Upper lobe of left lung (tissue), 6 donors: ENCODE results near the gene TRDMT1. TPM values are rescaled to one million over a fixed set of nuclear protein-coding genes. Genes with fewer than 3 reads are reported as not detected.

ENCODE experiments used
- ATAC-seq, 2 donors: fragments of 200-7000 bp; cut with Tn5 transposase; one replicate each; pipeline ENCODE4 v1.9.1; 2022; ENCODE audit warnings: mild to moderate bottlenecking in 2 of 2, moderate library complexity in 2 of 2; ENCODE audit not compliant: low FRiP score in 2 of 2
- DNase-seq, 2 donors: peaks; one replicate each; pipeline ENCODE4 v3.0.0-alpha.2; 2019 to 2020
- H3K27ac ChIP-seq, 4 donors: fragments of 200-600 bp; sonication (generic); one replicate each; pipeline ENCODE4 v1.5.1; 2016 to 2019
- H3K27me3 ChIP-seq, 4 donors: fragments of 200-600 bp; sonication (generic); one replicate each; pipeline ENCODE4 v1.5.1; 2017 to 2019
- H3K36me3 ChIP-seq, 4 donors: fragments of 200-600 bp; sonication (generic); one replicate each; pipeline ENCODE4 v1.5.1; 2016 to 2019
- H3K4me1 ChIP-seq, 4 donors: fragments of 200-600 bp; sonication (generic); one replicate each; pipeline ENCODE4 v1.5.1; 2018 to 2019
- H3K4me3 ChIP-seq, 4 donors: fragments of 200-600 bp; sonication (generic); one replicate each; pipeline ENCODE4 v1.5.1; 2017 to 2019; ENCODE audit warnings: mild to moderate bottlenecking in 2 of 4, moderate library complexity in 1 of 4
- H3K9me3 ChIP-seq, 4 donors: fragments of 200-600 bp; sonication (generic); one replicate each; pipeline ENCODE4 v1.5.1; 2018 to 2019
- CTCF ChIP-seq, 6 experiments: fragments of 450-650 bp in 4 of 6; fragments of 200-600 bp in 2 of 6; sonication (generic) in 2 of 6; IDR thresholded peaks; one replicate each; pipeline ENCODE4 v1.5.1; 2016 to 2019; ENCODE audit warnings: antibody characterized with exemption in 6 of 6
- EP300 ChIP-seq, 4 donors: sonication (generic); formaldehyde crosslinking; IDR thresholded peaks; one replicate each; pipeline ENCODE4 v1.5.1; 2017; ENCODE audit warnings: antibody characterized with exemption in 4 of 4, control low read depth in 2 of 4
- POLR2A ChIP-seq, 4 donors: fragments of 450-650 bp; IDR thresholded peaks; one replicate each; pipeline ENCODE4 v1.5.1; 2016 to 2017; ENCODE audit warnings: antibody characterized with exemption in 4 of 4, mild to moderate bottlenecking in 2 of 4
- POLR2AphosphoS5 ChIP-seq, 2 donors: sonication (generic); formaldehyde crosslinking; IDR thresholded peaks; one replicate each; pipeline ENCODE4 v1.5.1; 2017; ENCODE audit warnings: antibody characterized with exemption in 2 of 2
- WGBS, 2 donors: methylation state at CpG; one replicate each; pipeline ENCODE4 v1.1.5; 2017 to 2018; 5-methylcytosine and 5-hydroxymethylcytosine counted together
- total RNA-seq, 6 donors: library from RNA; depleted of rRNA in 4 of 6; stranded (reverse); fragments of >200 nt in 4 of 6; gene quantifications; one replicate each; pipeline versions ENCODE4 v1.1.0 to v1.2.1, GENCODE V29; 2016 to 2021
- donor health status: DM: no; HTN: no; CAD: no; lungs with moderate emphysema.
- donor health status: DM: no; HTN: yes; CAD: no; lungs with severe emphysema.

TRDMT1 gene
- total RNA-seq, 6 donors from 2014 or later: 5.8 to 22.0 (median 7.4) TPM

- Histone ChIP-seq H3K4me1 (peaks cover 0 to 3% (median 0%) of the 10 kb centered on the region in 4 donors), H3K27ac (no peak overlapping the region), H3K36me3 (no peaks in the 10 kb centered on the region), H3K4me3 (no peak overlapping the region), H3K27me3 (no peaks in the 10 kb centered on the region), H3K9me3 (no peaks in the 10 kb centered on the region)
- WGBS, 2 donors: 57 to 66% methylated on average over 7 of the region's 7 CpGs
- DNase-seq (no peak), ATAC-seq (no peak)
- TF ChIP-seq POLR2AphosphoS5 (IDR thresholded peaks at IDR 0.05) (no peak), POLR2A (IDR thresholded peaks at IDR 0.05) (no peak), EP300 (IDR thresholded peaks at IDR 0.05) (no peak), CTCF (IDR thresholded peaks at IDR 0.05) (no peak)
These were observed 87.5 kb downstream of the TRDMT1 start for GRCh38 chr10:17113889-17114540.

GRCh38 chr10:17113346-17113745, 88.1 kb downstream of the TRDMT1 start:
- no peaks in the 10 kb centered on the region for H3K27me3 ChIP-seq
- no peak overlapping the region for H3K27ac ChIP-seq
- DNase-seq (no peak), ATAC-seq (no peak)
- TF ChIP-seq POLR2AphosphoS5 (IDR thresholded peaks at IDR 0.05) (no peak), POLR2A (IDR thresholded peaks at IDR 0.05) (no peak), EP300 (IDR thresholded peaks at IDR 0.05) (no peak), CTCF (IDR thresholded peaks at IDR 0.05) (no peak)
- no peaks in the 10 kb centered on the region for H3K36me3 ChIP-seq
- 89 to 95% methylated on average over 4 of the region's 4 CpGs for WGBS, 2 donors
- peaks cover 0 to 3% (median 0%) of the 10 kb centered on the region in 4 donors for H3K4me1 ChIP-seq
- H3K4me3 ChIP-seq: no peak overlapping the region
- no peaks in the 10 kb centered on the region for H3K9me3 ChIP-seq

GRCh38 chr10:17112566-17112965, 88.9 kb downstream of the TRDMT1 start:
- Histone ChIP-seq H3K36me3 (no peaks in the 10 kb centered on the region), H3K27ac (no peak overlapping the region), H3K9me3 (no peaks in the 10 kb centered on the region), H3K4me1 (peaks cover 0 to 3% (median 0%) of the 10 kb centered on the region in 4 donors), H3K4me3 (no peak overlapping the region), H3K27me3 (no peaks in the 10 kb centered on the region)
- WGBS, 2 donors: 59 to 72% methylated on average over 3 of the region's 3 CpGs
- TF ChIP-seq POLR2AphosphoS5 (IDR thresholded peaks at IDR 0.05) (no peak), POLR2A (IDR thresholded peaks at IDR 0.05) (no peak), CTCF (IDR thresholded peaks at IDR 0.05) (no peak), EP300 (IDR thresholded peaks at IDR 0.05) (no peak)
- ATAC-seq (no peak), DNase-seq (no peak)

GRCh38 chr10:17109475-17110207, 91.8 kb downstream of the TRDMT1 start:
- no peaks in the 10 kb centered on the region for H3K9me3 ChIP-seq
- no peaks in the 10 kb centered on the region for H3K36me3 ChIP-seq
- H3K4me1 ChIP-seq: no peaks in the 10 kb centered on the region
- no peaks in the 10 kb centered on the region for H3K27me3 ChIP-seq
- ATAC-seq: no peak
- no peak overlapping the region for H3K27ac ChIP-seq
- 93 to 95% methylated on average over 3 of the region's 3 CpGs for WGBS, 2 donors
- no peak overlapping the region for H3K4me3 ChIP-seq
- DNase-seq: no peak
- no peak for TF ChIP-seq CTCF (IDR thresholded peaks at IDR 0.05)
- no peak for TF ChIP-seq POLR2A (IDR thresholded peaks at IDR 0.05)
- TF ChIP-seq POLR2AphosphoS5 (IDR thresholded peaks at IDR 0.05): no peak
- TF ChIP-seq EP300 (IDR thresholded peaks at IDR 0.05): no peak
